GM13976 (cell line): Measurements from ENCODE around the gene PANX2.

Source experiments
- DNase-seq: peaks from one replicate; pipeline ENCODE4 v3.0.0; 2012; ENCODE audit warnings: low spot score
- in situ Hi-C: fragments of 300-500 bp; cut with MboI; formaldehyde crosslinking; loops from one replicate; pipeline ENCODE4 v1.12.0; 2022; ENCODE audit warnings: low sequenced_read_pairs, mixed read lengths, inconsistent platforms; ENCODE audit not compliant: unreplicated experiment
- TF ChIP-seq, protein P1 (sequence below): IDR thresholded peaks from 2 replicates; pipeline ENCODE4 v1.5.1; 2012; ENCODE audit warnings: borderline replicate concordance, mild to moderate bottlenecking; ENCODE audit not compliant: insufficient read depth; ENCODE audit errors: extremely low read depth, missing control alignments, control extremely low read depth

PANX2 gene

DNA sequence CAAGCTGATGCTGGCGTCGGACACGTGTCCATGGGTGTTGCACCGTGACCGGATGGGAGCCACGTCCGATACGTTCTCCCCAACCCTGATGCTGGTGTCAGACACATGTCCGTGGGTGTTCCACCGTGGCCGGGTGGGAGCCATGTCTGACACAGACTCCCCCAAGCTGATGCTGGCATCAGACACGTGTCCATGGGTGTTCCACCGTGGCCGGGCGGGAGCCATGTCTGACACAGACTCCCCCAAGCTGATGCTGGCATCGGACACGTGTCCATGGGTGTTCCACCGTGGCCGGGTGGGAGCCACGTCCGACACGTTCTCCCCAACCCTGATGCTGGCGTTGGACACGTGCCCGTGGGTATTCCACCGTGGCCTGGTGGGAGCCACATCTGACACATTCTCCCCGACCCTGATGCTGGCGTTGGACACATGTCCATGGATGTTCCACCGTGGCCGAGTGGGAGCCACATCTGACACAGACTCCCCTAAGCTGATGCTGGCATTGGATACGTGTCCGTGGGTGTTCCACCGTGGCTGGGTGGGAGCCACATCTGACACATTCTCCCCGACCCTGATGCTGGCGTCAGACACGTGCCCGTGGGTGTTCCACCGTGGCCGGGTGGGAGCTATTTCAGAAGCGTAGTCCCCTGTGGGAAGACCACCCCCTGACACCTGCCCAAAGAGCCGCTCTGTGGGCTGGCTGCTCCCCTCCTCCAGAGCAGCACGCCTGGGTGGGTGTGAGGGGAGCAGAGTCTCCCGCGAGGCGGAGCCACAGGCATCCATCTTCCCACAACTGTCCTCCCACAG lies 50.3 kb downstream of the PANX2 start:
- DNase-seq: no peak
- in situ Hi-C loops: no loop called here
- TF ChIP-seq, protein P1, sequence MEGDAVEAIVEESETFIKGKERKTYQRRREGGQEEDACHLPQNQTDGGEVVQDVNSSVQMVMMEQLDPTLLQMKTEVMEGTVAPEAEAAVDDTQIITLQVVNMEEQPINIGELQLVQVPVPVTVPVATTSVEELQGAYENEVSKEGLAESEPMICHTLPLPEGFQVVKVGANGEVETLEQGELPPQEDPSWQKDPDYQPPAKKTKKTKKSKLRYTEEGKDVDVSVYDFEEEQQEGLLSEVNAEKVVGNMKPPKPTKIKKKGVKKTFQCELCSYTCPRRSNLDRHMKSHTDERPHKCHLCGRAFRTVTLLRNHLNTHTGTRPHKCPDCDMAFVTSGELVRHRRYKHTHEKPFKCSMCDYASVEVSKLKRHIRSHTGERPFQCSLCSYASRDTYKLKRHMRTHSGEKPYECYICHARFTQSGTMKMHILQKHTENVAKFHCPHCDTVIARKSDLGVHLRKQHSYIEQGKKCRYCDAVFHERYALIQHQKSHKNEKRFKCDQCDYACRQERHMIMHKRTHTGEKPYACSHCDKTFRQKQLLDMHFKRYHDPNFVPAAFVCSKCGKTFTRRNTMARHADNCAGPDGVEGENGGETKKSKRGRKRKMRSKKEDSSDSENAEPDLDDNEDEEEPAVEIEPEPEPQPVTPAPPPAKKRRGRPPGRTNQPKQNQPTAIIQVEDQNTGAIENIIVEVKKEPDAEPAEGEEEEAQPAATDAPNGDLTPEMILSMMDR: no peak

DNA sequence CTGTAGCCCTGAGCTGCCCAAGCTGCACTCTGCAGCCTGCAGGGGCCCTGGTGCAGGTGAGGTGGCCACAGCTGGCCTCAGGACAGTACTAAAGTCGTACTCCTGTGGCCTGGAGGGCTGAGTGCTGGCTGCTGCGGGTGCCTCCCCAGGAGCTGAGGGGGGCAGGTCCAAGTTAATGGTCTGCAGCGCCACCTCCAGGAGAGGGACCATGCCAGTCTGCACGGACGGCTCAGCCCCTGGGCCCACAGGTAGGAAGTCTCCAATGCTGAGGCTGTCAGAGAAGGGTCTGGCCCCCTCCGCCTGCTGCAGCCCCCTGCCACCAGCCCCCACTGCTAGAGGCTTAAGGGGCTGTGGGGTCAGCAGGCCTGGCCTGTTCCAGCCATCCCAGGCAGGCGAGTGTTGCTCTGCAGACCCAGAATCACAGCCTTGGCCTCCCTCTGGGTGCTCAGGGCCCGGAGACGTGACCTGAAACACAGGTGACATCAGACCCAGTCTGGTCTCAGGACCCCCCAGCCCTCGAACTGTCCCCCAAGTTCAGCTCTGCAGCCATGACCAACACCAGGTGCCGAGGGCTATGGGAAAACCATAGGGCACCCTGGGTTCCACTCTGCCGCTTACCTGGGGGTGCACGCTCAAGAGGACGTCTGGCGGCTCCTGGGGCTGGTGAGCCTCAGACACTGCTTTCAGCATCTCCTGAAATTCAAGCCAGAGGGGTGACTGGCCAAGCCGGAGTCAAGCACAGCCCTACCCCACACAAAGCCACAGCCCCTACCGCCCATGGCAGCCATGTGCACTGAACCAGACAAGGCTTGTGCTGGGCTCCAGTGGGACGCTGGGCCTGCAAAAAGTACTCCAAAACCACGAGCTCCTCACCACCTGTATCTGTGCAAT lies 51.1 kb downstream of the PANX2 start:
- in situ Hi-C loops: no loop called here
- no peak for DNase-seq
- TF ChIP-seq, protein P1: no peak

DNA sequence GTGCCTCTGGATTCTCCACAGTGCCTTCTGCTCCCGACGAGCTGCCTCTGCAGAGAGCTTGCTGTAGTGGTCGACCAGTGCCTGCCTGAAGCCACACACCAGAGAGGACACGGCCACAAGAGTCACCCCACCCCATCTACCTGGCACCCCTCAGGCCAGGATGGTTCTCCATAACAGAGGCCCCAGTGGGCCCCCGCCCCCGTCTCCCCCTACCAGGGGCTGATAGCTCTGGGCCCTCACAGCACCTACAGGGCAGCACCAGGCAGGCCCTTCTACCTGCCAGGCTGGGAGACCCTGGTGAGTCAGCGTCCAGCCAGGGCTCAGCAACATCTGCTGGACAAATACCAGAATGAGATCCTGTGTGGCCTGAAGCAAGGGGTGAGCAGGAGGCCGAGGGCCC lies 52.0 kb downstream of the PANX2 start:
- in situ Hi-C loops: no loop called here
- DNase-seq: no peak
- TF ChIP-seq, protein P1: no peak

DNA sequence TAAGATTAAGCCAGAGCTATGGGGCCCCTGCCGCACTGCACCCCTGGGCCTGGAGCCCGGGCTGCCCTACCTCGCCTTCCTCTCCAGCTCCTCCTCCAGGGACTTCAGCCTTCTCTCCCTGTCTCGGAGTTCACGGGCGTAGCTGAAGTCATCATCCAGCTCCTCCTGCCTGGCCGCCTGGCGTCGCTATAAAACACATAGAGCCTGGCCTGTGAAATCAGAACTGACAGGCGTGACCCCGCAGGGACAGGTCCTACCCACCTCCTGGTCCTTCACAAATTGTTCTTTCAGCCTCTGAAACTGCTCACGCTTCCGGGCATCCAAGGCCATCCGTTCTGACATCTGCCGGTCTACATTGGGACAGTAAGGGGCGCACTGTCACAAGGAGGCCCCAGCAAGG lies 53.5 kb downstream of the PANX2 start:
- DNase-seq: no peak
- TF ChIP-seq, protein P1: no peak
- in situ Hi-C loops: no loop called here

DNA sequence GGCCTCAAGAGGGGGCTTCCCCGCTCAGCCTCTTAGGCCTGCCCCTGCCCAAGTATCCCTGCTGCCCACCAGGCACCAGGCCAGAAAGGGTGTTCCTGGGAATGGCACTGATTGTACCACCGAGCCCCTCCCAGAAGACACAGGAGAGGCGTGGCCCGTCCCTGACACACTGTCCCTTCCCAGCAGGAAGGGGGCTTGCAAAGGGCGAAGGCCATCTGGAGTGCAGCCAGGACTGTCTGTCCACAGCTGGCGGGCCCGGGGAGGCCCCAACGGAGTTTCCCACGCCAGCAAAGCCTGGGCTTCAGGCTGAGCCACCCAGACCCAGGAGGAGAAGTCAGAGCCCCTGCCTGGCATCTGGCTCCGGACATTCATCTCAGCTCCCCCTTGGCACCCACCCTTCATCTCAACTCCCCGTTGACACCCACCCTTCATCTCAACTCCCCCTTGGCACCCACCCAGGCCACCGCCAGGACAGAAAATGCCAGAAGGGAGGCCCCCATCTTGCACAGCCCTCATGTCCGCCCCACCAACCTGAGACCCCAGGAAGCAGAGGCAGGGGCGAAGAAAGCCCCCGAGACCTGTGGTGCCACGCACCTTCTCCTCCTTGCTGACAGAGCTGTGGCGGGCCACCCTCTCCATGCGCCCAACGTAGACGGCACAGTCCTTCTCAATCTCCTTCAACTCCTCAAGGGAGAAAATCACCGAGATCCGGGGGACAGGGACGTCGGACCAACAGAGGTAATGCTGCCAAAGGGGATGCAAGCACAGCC lies 54.9 kb downstream of the PANX2 start:
- no peak for DNase-seq
- in situ Hi-C loops: no loop called here
- TF ChIP-seq, protein P1: no peak

DNA sequence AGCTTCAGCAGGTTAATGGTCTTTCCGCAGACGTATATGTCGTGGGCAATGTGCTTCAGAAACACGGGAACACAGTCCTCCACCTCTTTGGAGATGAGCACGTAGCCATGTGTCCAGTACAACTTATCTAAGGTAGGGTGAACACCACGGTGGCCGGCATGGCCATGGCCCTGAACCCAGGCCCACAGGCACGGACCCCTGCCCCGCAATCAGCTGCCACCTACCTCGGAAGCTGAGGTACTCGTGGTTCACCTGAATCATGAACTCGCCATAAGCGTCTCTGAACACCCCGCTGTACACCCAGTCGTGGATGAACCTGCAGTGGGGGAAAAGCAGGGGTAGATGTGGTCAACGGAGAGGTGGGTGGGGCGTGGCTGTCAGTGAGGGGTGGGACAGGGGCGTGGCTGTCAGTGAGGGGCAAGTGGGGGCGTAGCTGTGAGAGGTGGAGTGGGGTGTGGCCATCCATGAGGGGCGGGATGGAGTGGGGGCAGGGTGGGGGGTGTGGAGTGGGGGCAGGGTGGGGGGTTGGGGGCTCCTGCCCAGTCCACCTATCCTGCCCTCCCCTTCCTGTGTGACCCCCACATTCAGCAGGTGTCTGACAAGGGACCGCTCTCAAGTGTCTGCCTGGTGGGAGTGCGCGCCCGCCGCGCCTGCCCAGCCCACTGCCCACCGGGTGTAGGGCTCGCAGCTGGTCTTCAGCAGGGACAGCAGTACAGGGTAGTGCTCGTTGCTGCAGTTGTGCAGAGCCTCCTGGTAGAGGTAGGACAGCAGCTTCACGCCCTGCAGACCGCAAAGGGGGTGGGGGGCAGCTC lies 55.7 kb downstream of the PANX2 start:
- no peak for DNase-seq
- TF ChIP-seq, protein P1: no peak
- in situ Hi-C loops: no loop called here
